ENCODE results near the gene HSD3B7.

GRCh38 chr16:30983898-30984610 is 953 bp upstream of the HSD3B7 start:
- TF ChIP-seq TAF1 (IDR thresholded peaks at IDR 0.05; ENCODE audit: borderline replicate concordance, insufficient read depth, low read length) (no peak), REST (IDR thresholded peaks at IDR 0.05; ENCODE audit: insufficient read depth in 1 of 2, low read depth in 2 of 2, low read length in 2 of 2) (no peak), FOXP2 (optimal IDR thresholded peaks at IDR 0.05; ENCODE audit: borderline replicate concordance, extremely low read depth, extremely low read length, insufficient read depth) (no peak), POLR2AphosphoS5 (IDR thresholded peaks at IDR 0.05; ENCODE audit: low read depth, low read length) (no peak)

Data from PFSK-1 (cell line).